Measurements from ENCODE around the gene ECE1.
A peak's percentile ranks its signal among the peaks of the same experiment; 100 is the strongest.

Gene ECE1

GRCh38 chr1:21307663-21308305 lies 17.5 kb upstream of the ECE1 start:
- DNase-seq = no peak

GRCh38 chr1:21307210-21307609 lies 16.9 kb upstream of the ECE1 start:
- no peak for DNase-seq

GRCh38 chr1:21305900-21306189 lies 15.6 kb upstream of the ECE1 start:
- no peak for DNase-seq

GRCh38 chr1:21305155-21305899 lies 15.1 kb upstream of the ECE1 start:
- DNase-seq = no peak

- DNase-seq = no peak
Measured at GRCh38 chr1:21304488-21304887, 14.2 kb upstream of the ECE1 start.

GRCh38 chr1:21302747-21303715 lies 12.8 kb upstream of the ECE1 start:
- no peak for DNase-seq

GRCh38 chr1:21301794-21302440 lies 11.7 kb upstream of the ECE1 start:
- DNase-seq = no peak

- no peak for DNase-seq
Measured at GRCh38 chr1:21300774-21301173, 10.5 kb upstream of the ECE1 start.

- DNase-seq = no peak
Measured at GRCh38 chr1:21299780-21300395, 9.6 kb upstream of the ECE1 start.

GRCh38 chr1:21298981-21299391 lies 8.7 kb upstream of the ECE1 start:
- peak; percentile 10 for DNase-seq

GRCh38 chr1:21297975-21298374 lies 7.7 kb upstream of the ECE1 start:
- no peak for DNase-seq

GRCh38 chr1:21296509-21297354 lies 6.5 kb upstream of the ECE1 start:
- DNase-seq = no peak

GRCh38 chr1:21295545-21295944 lies 5.3 kb upstream of the ECE1 start:
- DNase-seq = no peak

GRCh38 chr1:21295002-21295401 lies 4.7 kb upstream of the ECE1 start:
- DNase-seq = no peak

GRCh38 chr1:21294266-21294989 lies 4.2 kb upstream of the ECE1 start:
- no peak for DNase-seq

GRCh38 chr1:21293537-21294265 lies 3.4 kb upstream of the ECE1 start:
- DNase-seq = no peak

GRCh38 chr1:21292984-21293536 lies 2.8 kb upstream of the ECE1 start:
- no peak for DNase-seq

- no peak for DNase-seq
Measured at GRCh38 chr1:21292503-21292983, 2.3 kb upstream of the ECE1 start.

- no peak for DNase-seq
Measured at GRCh38 chr1:21291964-21292363, 1.7 kb upstream of the ECE1 start.

GRCh38 chr1:21291184-21291583 lies 921 bp upstream of the ECE1 start:
- DNase-seq = no peak

Data from NCI-H1436 (cell line).